B cell (primary cell): ENCODE measurements around the gene POLDIP3. TPM values are rescaled to one million over a fixed set of nuclear protein-coding genes. Genes with fewer than 3 reads are reported as not detected.

ENCODE experiments used
- ATAC-seq: fragments of 200-7000 bp; cut with Tn5 transposase; one replicate; pipeline ENCODE4 v1.10.0; 2021; ENCODE audit warnings: low read depth, mild to moderate bottlenecking, moderate number of reproducible peaks, moderate library complexity
- CTCF ChIA-PET: fragments of 350-600 bp; sonication (Branson Sonifier 250); formaldehyde crosslinking; loops from one replicate; lab custom pipeline; 2021; ENCODE audit warnings: antibody characterized with exemption, inconsistent platforms; lab: Charles Lee
- POLR2A ChIA-PET: fragments of 350-600 bp; sonication (Branson Sonifier 250); formaldehyde crosslinking; loops from one replicate; lab custom pipeline; 2021; ENCODE audit warnings: antibody characterized with exemption; lab: Charles Lee
- DNase-seq: peaks from one replicate; pipeline ENCODE4 v3.0.0; 2013
- H2AFZ ChIP-seq: 2 replicates; pipeline ENCODE4 v1.6.1; 2012; ENCODE audit warnings: mild to moderate bottlenecking, low read depth, low read length; ENCODE audit not compliant: insufficient read depth, poor library complexity, severe bottlenecking
- H3K27ac ChIP-seq, 2 donors: 1 replicate in 1 of 2; 2 replicates in 1 of 2; pipeline ENCODE4 v1.5.1; 2012 to 2013; ENCODE audit warnings: low read length in 2 of 2, mild to moderate bottlenecking in 2 of 2, moderate library complexity in 1 of 2
- H3K27me3 ChIP-seq, 4 experiments: fragments of 200-600 bp in 1 of 4; sonication (generic) in 1 of 4; replicated peaks in 1 of 4; 1 replicate in 2 of 4; 2 replicates in 2 of 4; pipeline versions ENCODE4 v1.6.1 to v1.7.0; 2013 to 2016; ENCODE audit warnings: low read length in 3 of 4, mild to moderate bottlenecking in 2 of 4, mixed read lengths in 1 of 4, moderate library complexity in 1 of 4; ENCODE audit not compliant: insufficient read depth in 4 of 4, control insufficient read depth in 3 of 4; ENCODE audit errors: control extremely low read depth in 1 of 4
- H3K36me3 ChIP-seq, 2 experiments: replicated peaks in 1 of 2; 1 replicate in 1 of 2; 2 replicates in 1 of 2; pipeline versions ENCODE4 v1.6.1 to v1.7.1; 2013; ENCODE audit warnings: low read length in 1 of 2; ENCODE audit not compliant: insufficient read depth in 2 of 2, control insufficient read depth in 1 of 2; ENCODE audit errors: control extremely low read depth in 1 of 2, extremely low read depth in 1 of 2
- H3K4me1 ChIP-seq, 2 donors: fragments of 200-600 bp in 1 of 2; sonication (generic) in 1 of 2; 1 replicate in 1 of 2; 2 replicates in 1 of 2; pipeline versions ENCODE4 v1.5.1 to v1.6.1; 2013 to 2017; ENCODE audit warnings: low read length in 2 of 2; ENCODE audit not compliant: control insufficient read depth in 2 of 2, insufficient read depth in 2 of 2
- H3K4me2 ChIP-seq: replicated peaks from 2 replicates; pipeline ENCODE3; 2012; ENCODE audit warnings: mild to moderate bottlenecking, low read depth, low read length; ENCODE audit not compliant: poor library complexity, severe bottlenecking
- H3K4me3 ChIP-seq, 5 experiments: fragments of 200-600 bp in 1 of 5; sonication (generic) in 1 of 5; 1 replicate in 3 of 5; 2 replicates in 2 of 5; pipeline versions ENCODE4 v1.5.1 to v1.7.0; 2011 to 2016; ENCODE audit warnings: low read length in 4 of 5, mild to moderate bottlenecking in 4 of 5, low read depth in 2 of 5, control low read depth in 1 of 5, moderate library complexity in 1 of 5; ENCODE audit not compliant: insufficient read depth in 1 of 5; ENCODE audit errors: control extremely low read depth in 1 of 5, extremely low read depth in 1 of 5
- H3K79me2 ChIP-seq: fragments of 200-600 bp; sonication (generic); one replicate; pipeline ENCODE4 v1.6.0; 2016; ENCODE audit warnings: low read length; ENCODE audit not compliant: control insufficient read depth, insufficient read depth
- H3K9ac ChIP-seq: fragments of 200-600 bp; sonication (generic); 2 replicates; pipeline ENCODE4 v1.6.1; 2017; ENCODE audit warnings: mild to moderate bottlenecking, low read length, moderate library complexity
- H3K9me3 ChIP-seq, 3 donors: one replicate each; pipeline versions ENCODE4 v1.6.1 to v1.7.1; 2013; ENCODE audit warnings: low read length in 2 of 3; ENCODE audit not compliant: control insufficient read depth in 2 of 3, insufficient read depth in 1 of 3; ENCODE audit errors: control extremely low read depth in 1 of 3
- H4K20me1 ChIP-seq: 2 replicates; pipeline ENCODE4 v1.6.0; 2012; ENCODE audit warnings: mild to moderate bottlenecking, low read length; ENCODE audit not compliant: insufficient read depth, control insufficient read depth, poor library complexity, severe bottlenecking
- H3K27ac Mint-ChIP-seq: one replicate; pipeline ENCODE4 v1.8.0; 2021; ENCODE audit warnings: mixed read lengths
- H3K27me3 Mint-ChIP-seq: one replicate; pipeline ENCODE4 v1.8.0; 2021; ENCODE audit warnings: mixed read lengths
- H3K4me1 Mint-ChIP-seq: one replicate; pipeline ENCODE4 v1.8.0; 2021; ENCODE audit warnings: mixed read lengths
- H3K4me3 Mint-ChIP-seq: one replicate; pipeline ENCODE4 v1.8.0; 2021; ENCODE audit warnings: mixed read lengths
- H3K9me3 Mint-ChIP-seq: one replicate; pipeline ENCODE4 v1.8.0; 2022; ENCODE audit warnings: mixed read lengths; ENCODE audit not compliant: insufficient read depth
- CTCF ChIP-seq: fragments of 200-600 bp; IDR thresholded peaks from one replicate; pipeline ENCODE4 v1.8.0; 2022; ENCODE audit warnings: antibody characterized with exemption, mild to moderate bottlenecking
- EZH2 ChIP-seq: IDR thresholded peaks from 2 replicates; pipeline ENCODE4 v1.6.1; 2012; ENCODE audit warnings: borderline replicate concordance, low read depth, mild to moderate bottlenecking, moderate library complexity, low read length; ENCODE audit not compliant: insufficient read depth, poor library complexity, severe bottlenecking
- WGBS: methylation state at CpG from one replicate; pipeline ENCODE4 v1.1.5; 2013; ENCODE audit warnings: missing lambda C conversion rate; ENCODE audit not compliant: insufficient coverage; 5-methylcytosine and 5-hydroxymethylcytosine counted together
- intact Hi-C: fragments of 100-400 bp; cut with micrococcal nuclease; formaldehyde crosslinking; loops from one replicate; pipeline ENCODE4 v1.10.0; 2022
- polyA plus RNA-seq: library from polyadenylated mRNA; depleted of rRNA; stranded (reverse); fragments of >200 nt; gene quantifications from 2 replicates; pipeline ENCODE4 v1.2.3, GENCODE V29; 2012
- total RNA-seq, 2 donors: library from RNA; stranded (reverse); fragments of 120-200 nt in 1 of 2; gene quantifications; 1 replicate in 1 of 2; 2 replicates in 1 of 2; pipeline versions ENCODE4 v1.2.3 to v1.2.4, GENCODE V29; 2013 to 2022

Gene POLDIP3
- total and polyA plus RNA-seq, 2 donors (not counting 1 experiment from before 2014, with no cell fraction given): 44.9 to 86.5 TPM

- peak overlapping the region; percentile 63 for H2AFZ ChIP-seq
- no peaks in the 10 kb centered on the region for H3K9me3 Mint-ChIP-seq
- peak overlapping the region; percentile 27 for H3K9ac ChIP-seq
- H3K4me1 Mint-ChIP-seq: peaks cover 15% of the 10 kb centered on the region
- TF ChIP-seq CTCF: no peak
- no peak for TF ChIP-seq EZH2
- no peaks in the 10 kb centered on the region for H3K9me3 ChIP-seq
- no peak overlapping the region for H3K4me3 ChIP-seq
- peak overlapping the region; percentile 62 for H3K4me2 ChIP-seq
- no peak for DNase-seq
- H3K36me3 ChIP-seq: peaks cover 0 to 4% of the 10 kb centered on the region in 2 experiments
- ChIA-PET POLR2A (no interaction called here), CTCF (interaction anchor here (0.6 to 1.1 kb wide), 3 partner anchors 10 to 45 kb away, joined by 3 to 5 read pairs (median 3); no protein-coding TSS in a partner anchor)
- no peaks in the 10 kb centered on the region for H4K20me1 ChIP-seq
- H3K79me2 ChIP-seq: no peaks in the 10 kb centered on the region
- H3K27ac Mint-ChIP-seq: no peak overlapping the region
- no peak for ATAC-seq
- H3K4me3 Mint-ChIP-seq: peak overlapping the region; percentile 70
- peaks cover 13 to 19% of the 10 kb centered on the region in 2 donors for H3K4me1 ChIP-seq
- H3K27ac ChIP-seq: no peak overlapping the region
- H3K27me3 ChIP-seq: no peaks in the 10 kb centered on the region
- no peaks in the 10 kb centered on the region for H3K27me3 Mint-ChIP-seq
- WGBS: 71% methylated on average over 5 of the region's 5 CpGs
- intact Hi-C loops: loop anchor here (5.0 kb wide), 1 partner anchor 35 kb away; no protein-coding TSS in a partner anchor
These were observed 52.8 kb downstream of the POLDIP3 start for GRCh38 chr22:42561856-42562255.

- ATAC-seq (no peak), DNase-seq (peak; percentile 50)
- Mint-ChIP-seq H3K27me3 (no peaks in the 10 kb centered on the region), H3K4me1 (peaks cover 15% of the 10 kb centered on the region), H3K9me3 (no peaks in the 10 kb centered on the region), H3K4me3 (peak overlapping the region; percentile 7), H3K27ac (no peak overlapping the region)
- Histone ChIP-seq H2AFZ (no peak overlapping the region), H3K4me1 (peaks cover 13 to 19% of the 10 kb centered on the region in 2 donors), H4K20me1 (no peaks in the 10 kb centered on the region), H3K4me2 (no peak overlapping the region), H3K27me3 (no peaks in the 10 kb centered on the region), H3K36me3 (peaks cover 0 to under 1% of the 10 kb centered on the region in 2 experiments), H3K9me3 (no peaks in the 10 kb centered on the region), H3K27ac (no peak overlapping the region), H3K79me2 (no peaks in the 10 kb centered on the region), H3K9ac (no peak overlapping the region), H3K4me3 (no peak overlapping the region)
- ChIA-PET CTCF (interaction anchor here (0.9 to 2.1 kb wide), 3 partner anchors 28 to 44 kb away, joined by 3 to 12 read pairs (median 4); no protein-coding TSS in a partner anchor), POLR2A (interaction anchor here (0.6 kb wide), 1 partner anchor 485 kb away, joined by 3 read pairs; no protein-coding TSS in a partner anchor)
- intact Hi-C loops: loop anchor here (5.0 kb wide), 1 partner anchor 33 kb away; no protein-coding TSS in a partner anchor
- WGBS: 80% methylated on average over 6 of the region's 7 CpGs
- TF ChIP-seq CTCF (peak; percentile 48), EZH2 (no peak)
These were observed 53.9 kb downstream of the POLDIP3 start for GRCh38 chr22:42560781-42561180.
